ENCODE data around the gene C14orf132. TPM values are rescaled to one million over a fixed set of nuclear protein-coding genes. Genes with fewer than 3 reads are reported as not detected.

The C14orf132 gene
- total and polyA plus RNA-seq, 2 of the 4 experiments (the other 2 are of a cell fraction), result 6.3 to 13.5 TPM

GRCh38 chr14:96017882-96018281, 21.3 kb upstream of the C14orf132 start:
- Histone ChIP-seq H3K4me2 (ENCODE audit: low read depth, low read length) (no peak overlapping the region), H2BK5ac (ENCODE audit: low read depth, low read length, poor library complexity, severe bottlenecking) (no peak overlapping the region), H3K4me3 (ENCODE audit: insufficient read depth, low read depth, low read length) (no peak overlapping the region), H3K56ac (ENCODE audit: extremely low read depth, insufficient read depth, low read length) (no peak overlapping the region), H4K5ac (ENCODE audit: low read depth, low read length) (no peak overlapping the region), H3K79me1 (ENCODE audit: low read depth in 1 of 2, low read length in 2 of 2) (no peaks in the 10 kb centered on the region), H3K9me1 (ENCODE audit: insufficient read depth, low read length) (no peaks in the 10 kb centered on the region), H4K8ac (ENCODE audit: low read depth in 2 of 2, low read length in 2 of 2) (no peak overlapping the region), H3K27ac (ENCODE audit: insufficient read depth, low read length) (no peak overlapping the region), H3K14ac (replicated peaks; ENCODE audit: low read depth, low read length) (no peak overlapping the region), H2AFZ (replicated peaks; ENCODE audit: low read length, poor library complexity) (no peak overlapping the region), H3K9me3 (ENCODE audit: control insufficient read depth, insufficient read depth, low read length) (no peaks in the 10 kb centered on the region), H2AK9ac (replicated peaks; ENCODE audit: low read depth, low read length, poor library complexity) (no peak overlapping the region), H2AK5ac (ENCODE audit: low read depth, low read length) (no peak overlapping the region), H2BK120ac (ENCODE audit: low read depth, low read length) (no peak overlapping the region), H3K18ac (ENCODE audit: low read depth, low read length) (no peak overlapping the region), H3K4ac (ENCODE audit: low read depth, low read length) (no peak overlapping the region), H3K9ac (ENCODE audit: low read depth, low read length) (no peak overlapping the region), H3K4me1 (ENCODE audit: control insufficient read depth, insufficient read depth, low read length) (no peaks in the 10 kb centered on the region), H2BK20ac (ENCODE audit: low read depth, low read length) (no peak overlapping the region), H4K91ac (ENCODE audit: insufficient read depth, low read depth, low read length) (no peak overlapping the region), H3K27me3 (ENCODE audit: control insufficient read depth, insufficient read depth, low read length) (peaks cover 11% of the 10 kb centered on the region), H4K20me1 (ENCODE audit: insufficient read depth, low read length) (no peaks in the 10 kb centered on the region), H2BK15ac (ENCODE audit: low read depth, low read length) (no peak overlapping the region), H3K23ac (ENCODE audit: low read depth, low read length) (no peak overlapping the region), H3K36me3 (ENCODE audit: control insufficient read depth, insufficient read depth, low read length) (no peaks in the 10 kb centered on the region)
- WGBS, 2 experiments (ENCODE audit: extremely low coverage in 2 of 2, insufficient read length in 1 of 2), result 53% methylated on average over 1 of the region's 2 CpGs; no CpG with 5 or more reads in 1 of the 2 experiments
- in situ Hi-C loops (cut with MboI; ENCODE audit: low sequenced_read_pairs), result no loop called here
- no TSS peak for BruUV-seq (replicated peaks)
- dilution Hi-C loops (cut with HindIII; ENCODE audit: low sequenced_read_pairs, unreplicated experiment), result no loop called here
- intact Hi-C loops (cut with micrococcal nuclease), result loop anchor here (5.0 kb wide), 1 partner anchor 79 kb away; no protein-coding TSS in a partner anchor
- DNase-seq, result no peak
- TF ChIP-seq ELK1 (IDR thresholded peaks at IDR 0.05; ENCODE audit: borderline replicate concordance, low read depth, low read length), result no peak
- TF ChIP-seq MAZ (IDR thresholded peaks at IDR 0.05; ENCODE audit: borderline replicate concordance, low read depth, low read length), result no peak
- no peak for TF ChIP-seq RCOR1 (IDR thresholded peaks at IDR 0.05; ENCODE audit: insufficient replicate concordance, low read length)
- TF ChIP-seq FOS (IDR thresholded peaks at IDR 0.05; ENCODE audit: low read depth, low read length), result no peak
- TF ChIP-seq CHD1 (IDR thresholded peaks at IDR 0.05; ENCODE audit: low read depth, low read length), result no peak
- no peak for TF ChIP-seq USF2 (IDR thresholded peaks at IDR 0.05; ENCODE audit: low read depth, low read length)
- TF ChIP-seq NFE2L2 (IDR thresholded peaks at IDR 0.05; ENCODE audit: low read depth, low read length), result no peak
- TF ChIP-seq CTCF (conservative IDR thresholded peaks at IDR 0.05; ENCODE audit: low read depth, low read length), result no peak
- no peak for TF ChIP-seq RFX5 (IDR thresholded peaks at IDR 0.05; ENCODE audit: low read depth, low read length)
- TF ChIP-seq CEBPB (IDR thresholded peaks at IDR 0.05; ENCODE audit: low read depth, low read length), result no peak
- no peak for TF ChIP-seq MXI1 (IDR thresholded peaks at IDR 0.05; ENCODE audit: borderline replicate concordance, low read depth, low read length)
- TF ChIP-seq SMC3 (IDR thresholded peaks at IDR 0.05; ENCODE audit: low read depth, low read length), result no peak
- TF ChIP-seq BHLHE40 (IDR thresholded peaks at IDR 0.05; ENCODE audit: low read depth, low read length), result no peak
- TF ChIP-seq RAD21 (IDR thresholded peaks at IDR 0.05; ENCODE audit: low read length), result no peak
- TF ChIP-seq POLR2A (IDR thresholded peaks at IDR 0.05; ENCODE audit: low read depth, low read length), result no peak
- no peak for TF ChIP-seq MAFK (IDR thresholded peaks at IDR 0.05; ENCODE audit: low read depth, low read length)
- ChIA-PET CTCF (interaction anchor here (0.6 kb wide), 1 partner anchor 279 kb away, joined by 10 read pairs; no protein-coding TSS in a partner anchor), POLR2A (ENCODE audit: unreplicated experiment) (no interaction called here)
- ATAC-seq (ENCODE audit: low read depth), result no peak
